Activated CD4-positive, alpha-beta T cell treated with anti-CD3 and anti-CD28 coated beads, Interleukin-2, amount 50 U/mL, for 48 hours (primary cell): ENCODE measurements around the gene NPHP3.

ENCODE experiments used
- DNase-seq, 2 experiments: peaks; one replicate each; pipeline ENCODE4 v3.0.0-alpha.2; 2020

The NPHP3 gene

GRCh38 chr3:132682201-132682600 lies 40.0 kb downstream of the NPHP3 start:
- no peak for DNase-seq

- DNase-seq: no peak
Observed at GRCh38 chr3:132681421-132681820, 40.8 kb downstream of the NPHP3 start.

GRCh38 chr3:132679911-132680310 lies 42.3 kb downstream of the NPHP3 start:
- DNase-seq: no peak

GRCh38 chr3:132675408-132675807 lies 46.8 kb downstream of the NPHP3 start:
- DNase-seq: no peak

GRCh38 chr3:132669256-132669777 lies 52.9 kb downstream of the NPHP3 start:
- no peak for DNase-seq

- DNase-seq: no peak
Observed at GRCh38 chr3:132665230-132665745, 56.9 kb downstream of the NPHP3 start.

GRCh38 chr3:132662212-132662611 lies 60.0 kb downstream of the NPHP3 start:
- no peak for DNase-seq

- no peak for DNase-seq
Observed at GRCh38 chr3:132661101-132661500, 61.1 kb downstream of the NPHP3 start.

GRCh38 chr3:132660811-132661070 lies 61.5 kb downstream of the NPHP3 start:
- no peak for DNase-seq

GRCh38 chr3:132660052-132660810 lies 62.0 kb downstream of the NPHP3 start, which contains the start of gene UBA5:
Gene UBA5, plus strand, starts transcription at chr3:132660329. Its CDS starts 209 bp downstream, at chr3:132660538.
- peak; percentile 73 to 78 for DNase-seq

GRCh38 chr3:132659365-132660051 lies 62.7 kb downstream of the NPHP3 start, which contains the start of gene ACAD11:
Gene ACAD11, minus strand, starts transcription at chr3:132659809. Its CDS starts 58 bp downstream, at chr3:132659751.
- peak; percentile 41 to 61 for DNase-seq

GRCh38 chr3:132659000-132659364 lies 63.2 kb downstream of the NPHP3 start:
- no peak for DNase-seq

- no peak for DNase-seq
Observed at GRCh38 chr3:132657869-132658747, 64.1 kb downstream of the NPHP3 start.

GRCh38 chr3:132655471-132655870 lies 66.7 kb downstream of the NPHP3 start:
- no peak for DNase-seq

- no peak for DNase-seq
Observed at GRCh38 chr3:132654721-132655120, 67.5 kb downstream of the NPHP3 start.

GRCh38 chr3:132654190-132654589 lies 68.0 kb downstream of the NPHP3 start:
- no peak for DNase-seq

- DNase-seq: no peak
Observed at GRCh38 chr3:132652640-132653270, 69.5 kb downstream of the NPHP3 start.

GRCh38 chr3:132650153-132650552 lies 72.1 kb downstream of the NPHP3 start:
- DNase-seq: no peak

GRCh38 chr3:132645058-132645457 lies 77.2 kb downstream of the NPHP3 start:
- no peak for DNase-seq

GRCh38 chr3:132643366-132643765 lies 78.8 kb downstream of the NPHP3 start:
- DNase-seq: no peak

- DNase-seq: no peak
Observed at GRCh38 chr3:132642539-132642847, 79.7 kb downstream of the NPHP3 start.

- DNase-seq: no peak
Observed at GRCh38 chr3:132641837-132642538, 80.2 kb downstream of the NPHP3 start.
